Ecto neural progenitor cell (in vitro differentiated cells): Measurements from ENCODE around the gene TMEM200A.

Source experiments
- DNase-seq: peaks from one replicate; pipeline ENCODE4 v3.0.0-alpha.2; 2018; ENCODE audit warnings: low spot score

Gene TMEM200A

DNA sequence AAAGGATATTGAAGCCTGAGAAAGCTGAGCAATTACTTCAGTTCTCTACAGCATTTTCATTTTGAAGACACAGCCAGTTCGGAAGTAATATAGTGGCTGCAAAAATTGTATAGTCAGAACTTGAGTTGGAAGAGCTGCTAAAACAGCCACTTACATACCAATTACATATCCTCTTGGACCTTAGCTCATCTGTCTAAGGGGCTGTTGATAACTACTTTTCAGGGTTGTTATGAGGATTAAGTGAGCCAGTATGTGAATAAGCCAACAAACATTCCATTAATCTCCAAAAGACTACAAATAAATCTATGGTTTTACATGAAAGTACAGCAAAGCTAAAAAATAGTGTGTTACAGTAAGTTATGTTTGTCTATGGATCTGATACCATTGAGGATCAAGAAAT lies 59.7 kb downstream of the TMEM200A start:
- no peak for DNase-seq

GRCh38 chr6:130426066-130426721 lies 60.4 kb downstream of the TMEM200A start:
- no peak for DNase-seq

DNA sequence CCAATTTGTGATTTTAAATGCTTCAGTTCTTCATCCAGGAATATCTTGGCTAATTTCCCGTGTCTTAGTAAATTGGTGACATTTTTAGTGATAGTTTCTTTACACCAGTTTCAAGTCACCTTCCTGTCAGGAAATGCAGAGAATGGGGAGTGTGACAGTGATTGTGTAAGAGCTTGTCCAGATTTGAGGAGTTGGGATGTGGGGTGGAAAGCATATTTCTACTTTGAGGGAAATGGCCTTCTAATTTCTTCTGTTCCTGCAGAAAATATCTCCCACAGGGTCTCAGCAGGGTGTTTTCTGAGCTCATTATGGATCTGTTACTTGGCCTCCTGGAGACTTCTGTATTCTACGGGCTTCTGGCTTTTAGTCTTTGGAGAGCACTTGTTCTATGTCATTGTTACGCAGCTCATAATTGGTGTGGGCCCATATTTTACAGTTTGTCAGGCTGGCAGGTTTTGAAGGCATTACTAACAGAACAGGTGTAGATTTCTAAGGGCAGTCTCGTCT lies 65.6 kb downstream of the TMEM200A start:
- no peak for DNase-seq

- no peak for DNase-seq
Measured at GRCh38 chr6:130432838-130433237, 67.0 kb downstream of the TMEM200A start.

DNA sequence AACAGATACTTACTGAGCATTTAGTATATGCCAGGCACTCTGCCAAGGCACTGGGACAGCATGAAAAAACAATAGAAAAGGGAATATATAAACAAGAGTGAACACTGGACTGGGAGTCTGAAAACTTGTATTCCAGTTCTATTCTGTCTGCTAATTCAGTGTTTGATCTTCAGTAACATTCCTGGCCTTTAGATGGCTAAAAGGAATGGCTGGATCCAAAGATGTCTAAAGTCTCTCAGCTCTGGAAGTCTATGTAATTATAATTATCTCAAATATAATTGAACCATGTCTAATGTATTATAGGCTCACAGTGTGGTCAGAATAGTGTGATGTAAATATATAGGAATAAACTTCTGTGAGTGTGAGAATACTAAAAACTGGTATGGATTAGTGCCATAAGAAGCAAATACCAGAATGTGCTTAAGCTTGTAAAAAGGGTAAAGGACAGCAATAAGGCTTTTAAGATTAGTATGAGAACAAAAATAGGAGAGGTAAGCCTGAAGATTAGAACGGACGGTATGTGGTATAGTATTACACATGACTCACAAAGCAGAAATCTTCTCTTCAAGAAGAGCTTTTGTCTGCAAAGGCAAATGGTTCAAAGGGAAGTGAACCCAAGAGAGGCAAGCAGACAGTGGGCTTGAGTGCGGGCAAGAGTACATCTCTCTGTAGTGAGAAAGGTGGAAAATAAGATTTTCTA lies 68.5 kb downstream of the TMEM200A start:
- no peak for DNase-seq

DNA sequence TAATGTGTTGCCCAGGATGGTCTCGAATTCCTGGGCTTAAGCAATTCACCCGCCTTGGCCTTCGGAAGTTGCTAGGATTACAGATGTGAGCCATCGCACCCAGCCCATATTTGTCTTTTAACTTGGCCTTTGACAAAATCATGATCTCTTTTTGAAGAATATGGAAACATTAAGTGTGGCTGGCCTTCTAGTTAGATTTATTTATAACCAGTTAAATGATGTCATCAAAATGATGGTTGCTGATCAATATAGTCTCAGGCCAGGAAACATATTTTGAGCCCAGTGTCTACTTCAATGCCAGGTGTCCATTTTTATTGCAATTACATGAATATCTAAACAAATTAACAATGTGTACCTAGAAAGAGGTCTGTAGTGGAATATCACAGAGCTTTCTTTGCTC lies 69.4 kb downstream of the TMEM200A start:
- no peak for DNase-seq

DNA sequence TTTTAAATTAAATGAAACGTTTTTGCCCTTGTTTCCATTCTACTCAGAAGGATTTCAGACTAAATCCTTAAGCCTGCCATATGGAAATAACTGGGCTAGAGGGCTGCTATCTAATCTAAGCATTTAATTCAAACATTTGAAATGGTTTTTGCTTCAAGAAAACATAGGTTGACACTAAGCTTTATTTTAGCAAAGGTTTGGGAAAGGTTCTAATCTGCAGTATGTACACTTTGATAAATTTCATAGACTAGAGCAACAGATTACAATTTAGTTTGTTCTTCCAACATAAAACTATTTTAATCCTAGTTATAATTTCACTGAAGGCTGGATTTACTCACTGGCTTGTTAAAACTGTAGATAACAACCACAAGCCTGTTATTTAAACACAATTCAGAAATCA lies 72.1 kb downstream of the TMEM200A start:
- DNase-seq: no peak

GRCh38 chr6:130447374-130447773 lies 81.6 kb downstream of the TMEM200A start:
- no peak for DNase-seq

GRCh38 chr6:130452336-130452735 lies 86.5 kb downstream of the TMEM200A start:
- DNase-seq: no peak

- DNase-seq: no peak
Measured at GRCh38 chr6:130453230-130453629, 87.4 kb downstream of the TMEM200A start.

- DNase-seq: no peak
Measured at GRCh38 chr6:130457605-130458004, 91.8 kb downstream of the TMEM200A start.

DNA sequence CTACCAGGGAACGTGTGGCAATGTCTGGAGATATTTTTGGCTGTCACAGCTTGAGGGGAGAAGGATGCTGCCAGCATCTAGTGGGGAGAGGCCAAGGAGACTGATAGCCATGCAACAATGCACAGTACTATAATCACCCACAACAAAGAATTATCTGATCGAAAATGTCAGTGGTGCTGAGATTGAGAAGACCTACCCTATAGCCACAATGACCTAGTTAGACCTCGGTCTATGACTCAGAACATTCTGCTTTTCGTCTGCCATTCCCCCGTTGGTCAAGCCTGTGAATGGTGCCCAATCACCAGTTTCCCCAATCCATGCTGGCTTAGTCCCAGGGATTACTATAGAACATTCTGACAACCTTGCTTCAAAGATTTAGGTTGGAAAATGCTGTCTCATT lies 93.5 kb downstream of the TMEM200A start:
- no peak for DNase-seq

DNA sequence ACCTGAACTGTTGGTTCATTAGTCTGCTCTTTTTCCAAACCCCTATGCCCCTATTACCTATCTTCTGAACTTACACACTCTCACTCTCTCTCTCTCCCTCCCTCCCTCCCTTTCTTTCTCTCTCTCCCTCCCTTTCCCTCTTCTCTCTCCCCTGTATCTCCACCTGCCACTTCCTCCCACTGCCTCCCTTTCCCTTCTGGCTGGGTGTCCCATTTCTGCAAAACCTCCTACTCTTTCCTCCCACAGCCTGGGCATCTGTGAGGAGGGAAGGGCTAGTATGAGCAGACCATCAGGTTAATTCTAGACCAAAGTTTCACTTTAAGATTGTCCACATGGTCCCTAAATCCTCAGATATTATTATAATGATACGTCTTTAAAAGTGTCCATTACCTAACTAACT lies 95.1 kb downstream of the TMEM200A start:
- no peak for DNase-seq

- DNase-seq: no peak
Measured at GRCh38 chr6:130466052-130466747, 100.4 kb downstream of the TMEM200A start.

GRCh38 chr6:130466748-130467061 lies 100.9 kb downstream of the TMEM200A start:
- DNase-seq: no peak

GRCh38 chr6:130467146-130468050 lies 101.6 kb downstream of the TMEM200A start:
- no peak for DNase-seq

GRCh38 chr6:130470766-130471165 lies 104.9 kb downstream of the TMEM200A start:
- DNase-seq: no peak

GRCh38 chr6:130473886-130474285 lies 108.1 kb downstream of the TMEM200A start:
- no peak for DNase-seq

DNA sequence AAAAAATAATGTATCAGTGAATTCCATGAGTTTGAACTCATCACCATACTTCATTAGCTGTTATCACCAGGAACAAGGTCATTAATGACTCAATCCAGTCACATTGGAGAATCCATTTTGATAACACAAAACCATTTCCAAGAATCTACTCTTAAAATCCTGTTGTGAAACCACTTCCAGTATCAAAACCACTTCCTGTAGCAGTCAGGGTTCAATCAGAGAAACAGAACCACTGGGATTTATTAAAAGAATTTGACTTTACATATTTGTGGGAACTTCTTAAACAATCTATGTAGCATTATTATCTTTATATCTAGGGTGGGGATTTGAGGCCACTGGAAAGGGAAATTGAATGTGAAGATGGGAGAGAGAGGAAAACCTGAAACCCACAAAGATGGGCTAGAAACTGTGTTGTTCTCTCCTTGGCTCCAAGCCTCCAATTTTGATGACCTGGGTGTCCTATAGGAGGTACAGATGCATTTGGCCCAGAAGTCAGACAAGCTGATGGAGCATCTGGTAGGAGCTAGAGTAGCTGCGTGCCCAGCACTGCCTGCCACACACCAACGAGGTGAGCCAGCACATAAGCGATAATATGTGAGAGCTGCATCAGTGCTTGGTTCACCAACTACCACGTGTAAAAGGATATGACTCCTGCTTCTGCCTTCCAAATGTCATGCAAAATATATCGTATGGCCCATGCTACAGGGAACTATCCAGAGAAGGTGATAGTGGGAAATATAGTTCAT lies 117.0 kb downstream of the TMEM200A start:
- DNase-seq: no peak

GRCh38 chr6:130485870-130486269 lies 120.1 kb downstream of the TMEM200A start:
- no peak for DNase-seq

- no peak for DNase-seq
Measured at GRCh38 chr6:130486417-130486816, 120.6 kb downstream of the TMEM200A start.
